ENCODE data around the gene PPTC7.

The PPTC7 gene

GRCh38 chr12:110501752-110502738, 81.1 kb downstream of the PPTC7 start, which contains the start of the genes RAD9B and VPS29 (continued):
- TF ChIP-seq ZNF366 (tag by site-specific recombination; conservative IDR thresholded peaks at IDR 0.05) (peak; percentile 64), ZFHX2 (tag by site-specific recombination; conservative IDR thresholded peaks at IDR 0.05) (peak; percentile 92), ZNF626 (tag by site-specific recombination; IDR thresholded peaks at IDR 0.05) (no peak), WT1 (tag by site-specific recombination; IDR thresholded peaks at IDR 0.05) (no peak; the same call in 1 of the 2 replicates), YY1 (tag by site-specific recombination; IDR thresholded peaks at IDR 0.05) (peak; percentile 92), BCL11B (tag by site-specific recombination; IDR thresholded peaks at IDR 0.05; ENCODE audit: low read depth) (no peak), KLF7 (tag by site-specific recombination; IDR thresholded peaks at IDR 0.05; ENCODE audit: borderline replicate concordance) (peak; percentile 69), ZSCAN16 (tag by site-specific recombination; IDR thresholded peaks at IDR 0.05) (peak; percentile 80), SP7 (tag by site-specific recombination; IDR thresholded peaks at IDR 0.05) (peak; percentile 82), ZNF391 (tag by site-specific recombination; IDR thresholded peaks at IDR 0.05; ENCODE audit: borderline replicate concordance, low read depth) (no peak; the same call in 1 of the 2 replicates), ZBTB21 (tag by site-specific recombination; IDR thresholded peaks at IDR 0.05) (peak; percentile 70), ZNF24 (tag by site-specific recombination; IDR thresholded peaks at IDR 0.05) (peak; percentile 92), ZBTB8A (tag by site-specific recombination; IDR thresholded peaks at IDR 0.05) (peak; percentile 99), ZNF639 (tag by site-specific recombination; IDR thresholded peaks at IDR 0.05) (peak; percentile 55), MZF1 (tag by site-specific recombination; IDR thresholded peaks at IDR 0.05; ENCODE audit: borderline replicate concordance) (no peak), ZNF37A (tag by site-specific recombination; IDR thresholded peaks at IDR 0.05) (no peak), ZNF112 (tag by site-specific recombination; IDR thresholded peaks at IDR 0.05) (no peak), ZNF394 (tag by site-specific recombination; IDR thresholded peaks at IDR 0.05; ENCODE audit: borderline replicate concordance) (peak; percentile 45; the same call in 1 of the 2 replicates), ZFP41 (tag by site-specific recombination; IDR thresholded peaks at IDR 0.05; ENCODE audit: borderline replicate concordance) (no peak), ZNF544 (tag by site-specific recombination; IDR thresholded peaks at IDR 0.05) (no peak), SALL2 (tag by site-specific recombination; IDR thresholded peaks at IDR 0.05; ENCODE audit: borderline replicate concordance) (no peak), ZNF146 (tag by site-specific recombination; IDR thresholded peaks at IDR 0.05) (peak; percentile 22; the same call in 1 of the 2 replicates), ZNF121 (tag by site-specific recombination; IDR thresholded peaks at IDR 0.05) (0 out of 2 replicates have a peak, but pooled peaks have one; percentile 24), GLI2 (tag by site-specific recombination; IDR thresholded peaks at IDR 0.05; ENCODE audit: borderline replicate concordance, low read depth) (no peak), ZNF580 (tag by site-specific recombination; IDR thresholded peaks at IDR 0.05) (peak; percentile 82)
- TF ChIP-seq, protein P1, sequence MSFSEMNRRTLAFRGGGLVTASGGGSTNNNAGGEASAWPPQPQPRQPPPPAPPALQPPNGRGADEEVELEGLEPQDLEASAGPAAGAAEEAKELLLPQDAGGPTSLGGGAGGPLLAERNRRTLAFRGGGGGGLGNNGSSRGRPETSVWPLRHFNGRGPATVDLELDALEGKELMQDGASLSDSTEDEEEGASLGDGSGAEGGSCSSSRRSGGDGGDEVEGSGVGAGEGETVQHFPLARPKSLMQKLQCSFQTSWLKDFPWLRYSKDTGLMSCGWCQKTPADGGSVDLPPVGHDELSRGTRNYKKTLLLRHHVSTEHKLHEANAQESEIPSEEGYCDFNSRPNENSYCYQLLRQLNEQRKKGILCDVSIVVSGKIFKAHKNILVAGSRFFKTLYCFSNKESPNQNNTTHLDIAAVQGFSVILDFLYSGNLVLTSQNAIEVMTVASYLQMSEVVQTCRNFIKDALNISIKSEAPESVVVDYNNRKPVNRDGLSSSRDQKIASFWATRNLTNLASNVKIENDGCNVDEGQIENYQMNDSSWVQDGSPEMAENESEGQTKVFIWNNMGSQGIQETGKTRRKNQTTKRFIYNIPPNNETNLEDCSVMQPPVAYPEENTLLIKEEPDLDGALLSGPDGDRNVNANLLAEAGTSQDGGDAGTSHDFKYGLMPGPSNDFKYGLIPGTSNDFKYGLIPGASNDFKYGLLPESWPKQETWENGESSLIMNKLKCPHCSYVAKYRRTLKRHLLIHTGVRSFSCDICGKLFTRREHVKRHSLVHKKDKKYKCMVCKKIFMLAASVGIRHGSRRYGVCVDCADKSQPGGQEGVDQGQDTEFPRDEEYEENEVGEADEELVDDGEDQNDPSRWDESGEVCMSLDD (tag by site-specific recombination; IDR thresholded peaks at IDR 0.05) = peak; percentile 92
- TF ChIP-seq, protein P2, sequence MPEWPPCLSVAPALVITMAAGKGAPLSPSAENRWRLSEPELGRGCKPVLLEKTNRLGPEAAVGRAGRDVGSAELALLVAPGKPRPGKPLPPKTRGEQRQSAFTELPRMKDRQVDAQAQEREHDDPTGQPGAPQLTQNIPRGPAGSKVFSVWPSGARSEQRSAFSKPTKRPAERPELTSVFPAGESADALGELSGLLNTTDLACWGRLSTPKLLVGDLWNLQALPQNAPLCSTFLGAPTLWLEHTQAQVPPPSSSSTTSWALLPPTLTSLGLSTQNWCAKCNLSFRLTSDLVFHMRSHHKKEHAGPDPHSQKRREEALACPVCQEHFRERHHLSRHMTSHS (tag by site-specific recombination; IDR thresholded peaks at IDR 0.05) = no peak
- TF ChIP-seq, protein P3, sequence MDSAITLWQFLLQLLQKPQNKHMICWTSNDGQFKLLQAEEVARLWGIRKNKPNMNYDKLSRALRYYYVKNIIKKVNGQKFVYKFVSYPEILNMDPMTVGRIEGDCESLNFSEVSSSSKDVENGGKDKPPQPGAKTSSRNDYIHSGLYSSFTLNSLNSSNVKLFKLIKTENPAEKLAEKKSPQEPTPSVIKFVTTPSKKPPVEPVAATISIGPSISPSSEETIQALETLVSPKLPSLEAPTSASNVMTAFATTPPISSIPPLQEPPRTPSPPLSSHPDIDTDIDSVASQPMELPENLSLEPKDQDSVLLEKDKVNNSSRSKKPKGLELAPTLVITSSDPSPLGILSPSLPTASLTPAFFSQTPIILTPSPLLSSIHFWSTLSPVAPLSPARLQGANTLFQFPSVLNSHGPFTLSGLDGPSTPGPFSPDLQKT (IDR thresholded peaks at IDR 0.05; ENCODE audit: borderline replicate concordance, low read depth, low read length) = no peak
- TF ChIP-seq, protein P4, sequence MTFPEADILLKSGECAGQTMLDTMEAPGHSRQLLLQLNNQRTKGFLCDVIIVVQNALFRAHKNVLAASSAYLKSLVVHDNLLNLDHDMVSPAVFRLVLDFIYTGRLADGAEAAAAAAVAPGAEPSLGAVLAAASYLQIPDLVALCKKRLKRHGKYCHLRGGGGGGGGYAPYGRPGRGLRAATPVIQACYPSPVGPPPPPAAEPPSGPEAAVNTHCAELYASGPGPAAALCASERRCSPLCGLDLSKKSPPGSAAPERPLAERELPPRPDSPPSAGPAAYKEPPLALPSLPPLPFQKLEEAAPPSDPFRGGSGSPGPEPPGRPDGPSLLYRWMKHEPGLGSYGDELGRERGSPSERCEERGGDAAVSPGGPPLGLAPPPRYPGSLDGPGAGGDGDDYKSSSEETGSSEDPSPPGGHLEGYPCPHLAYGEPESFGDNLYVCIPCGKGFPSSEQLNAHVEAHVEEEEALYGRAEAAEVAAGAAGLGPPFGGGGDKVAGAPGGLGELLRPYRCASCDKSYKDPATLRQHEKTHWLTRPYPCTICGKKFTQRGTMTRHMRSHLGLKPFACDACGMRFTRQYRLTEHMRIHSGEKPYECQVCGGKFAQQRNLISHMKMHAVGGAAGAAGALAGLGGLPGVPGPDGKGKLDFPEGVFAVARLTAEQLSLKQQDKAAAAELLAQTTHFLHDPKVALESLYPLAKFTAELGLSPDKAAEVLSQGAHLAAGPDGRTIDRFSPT (tag by site-specific recombination; IDR thresholded peaks at IDR 0.05) = peak; percentile 89
